ENCODE results near the gene HDAC1.

Gene HDAC1

DNA sequence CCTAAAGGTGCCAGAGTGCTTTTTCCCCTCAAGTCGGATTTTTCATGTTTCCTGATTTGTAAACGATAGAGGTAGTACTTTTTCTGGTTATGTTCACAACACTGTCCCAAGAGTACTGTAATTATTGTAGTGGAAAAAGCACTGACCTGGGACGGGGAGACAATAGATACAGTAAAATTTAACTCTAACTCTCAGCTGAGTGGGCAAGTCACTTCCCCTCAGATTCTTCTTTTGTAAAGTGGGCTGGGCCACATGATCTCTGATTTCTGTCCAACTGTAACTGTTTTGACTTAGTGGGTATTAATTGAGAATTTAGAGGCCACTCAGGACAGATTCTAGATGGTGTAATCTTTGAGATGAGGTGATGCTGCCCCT lies 25.0 kb downstream of the HDAC1 start:
- Histone ChIP-seq H3K4me3 (no peak overlapping the region), H3K27ac (peak overlapping the region in 1 of 21 experiments; percentile 33)

DNA sequence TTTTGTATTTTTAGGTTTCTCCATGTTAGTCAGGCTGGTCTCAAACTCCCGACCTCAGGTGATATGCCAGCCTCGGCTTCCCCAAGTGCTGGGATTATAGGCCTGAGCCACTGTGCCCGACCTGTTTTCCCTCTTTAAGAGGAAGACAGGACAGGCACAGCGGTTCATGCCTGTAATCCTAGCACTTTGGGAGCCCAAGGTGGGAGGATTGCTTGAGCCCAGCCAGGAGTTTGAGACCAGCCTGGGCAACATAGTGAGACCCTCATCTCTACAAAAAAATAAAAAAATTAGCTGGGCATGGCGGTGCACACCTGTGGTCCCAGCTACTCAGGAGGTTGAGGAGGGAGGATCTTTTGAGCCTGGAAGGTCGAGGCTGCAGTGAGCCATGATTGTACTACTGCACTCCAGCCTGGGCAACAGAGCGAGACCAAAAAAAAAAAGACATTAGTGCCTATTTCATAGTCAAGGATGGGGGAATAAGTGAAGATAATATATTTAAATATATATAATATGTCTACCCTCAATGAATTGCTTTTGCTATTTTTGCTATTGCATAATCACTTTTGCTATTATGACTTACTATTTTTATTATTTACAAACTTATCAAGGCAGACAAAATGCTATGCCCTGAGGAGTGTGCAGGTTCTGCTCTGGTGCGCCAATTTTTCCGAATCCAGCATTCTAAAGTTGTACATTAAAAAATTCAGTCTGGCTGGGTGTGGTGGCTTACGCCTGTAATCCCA lies 26.4 kb downstream of the HDAC1 start:
- Histone ChIP-seq H3K27ac (no peak overlapping the region), H3K4me3 (no peak overlapping the region)

DNA sequence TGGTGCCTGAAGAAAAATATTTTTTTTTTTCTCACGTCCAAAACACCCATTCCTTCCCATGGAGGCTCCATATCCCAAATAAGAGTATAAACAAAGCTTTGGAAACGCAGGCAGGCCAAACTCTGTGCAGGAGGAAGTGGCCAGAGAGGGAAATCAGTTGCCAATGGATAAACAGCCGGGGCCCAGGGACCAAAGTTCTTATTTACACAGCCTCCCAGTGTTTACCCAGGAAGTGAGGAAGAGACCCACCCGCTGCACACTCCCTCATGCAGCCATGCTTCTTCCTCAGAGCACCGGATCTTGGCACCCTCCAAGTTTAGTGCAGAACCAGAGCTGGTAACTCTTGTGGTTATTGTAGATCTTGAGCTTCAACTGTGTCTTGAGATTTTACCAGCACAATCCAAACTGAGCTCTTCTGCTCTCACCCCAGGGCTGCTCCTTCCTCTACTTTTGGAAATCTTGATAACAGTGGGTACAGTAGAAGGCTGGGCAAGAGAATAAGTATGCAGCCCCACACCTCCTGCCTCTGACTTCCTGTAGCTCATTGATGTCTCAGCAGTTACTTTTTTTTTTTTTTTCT lies 29.9 kb downstream of the HDAC1 start:
- peak overlapping the region in 9 of 21 experiments; percentile 3 to 77 (median 54) for H3K27ac ChIP-seq
- no peak overlapping the region for H3K4me3 ChIP-seq

DNA sequence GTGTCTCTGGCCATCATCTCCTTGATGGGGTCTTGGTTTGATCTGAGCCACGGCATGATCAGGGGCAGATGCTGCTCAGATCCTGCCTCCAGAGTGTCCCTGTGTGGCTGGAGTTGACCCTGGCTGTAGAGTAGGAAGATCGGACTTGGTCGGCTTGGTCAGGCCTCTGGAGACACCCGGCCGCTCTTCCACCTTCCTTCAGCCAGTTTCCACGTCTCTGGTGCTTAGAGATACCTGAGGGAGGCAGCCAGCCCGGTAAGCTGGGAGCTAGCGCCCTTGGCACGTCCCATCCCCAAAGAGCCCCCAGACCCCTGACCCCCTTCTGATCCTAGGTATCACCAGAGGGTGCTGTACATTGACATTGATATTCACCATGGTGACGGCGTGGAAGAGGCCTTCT lies 35.3 kb downstream of the HDAC1 start:
- H3K27ac ChIP-seq = no peak overlapping the region
- H3K4me3 ChIP-seq = no peak overlapping the region

DNA sequence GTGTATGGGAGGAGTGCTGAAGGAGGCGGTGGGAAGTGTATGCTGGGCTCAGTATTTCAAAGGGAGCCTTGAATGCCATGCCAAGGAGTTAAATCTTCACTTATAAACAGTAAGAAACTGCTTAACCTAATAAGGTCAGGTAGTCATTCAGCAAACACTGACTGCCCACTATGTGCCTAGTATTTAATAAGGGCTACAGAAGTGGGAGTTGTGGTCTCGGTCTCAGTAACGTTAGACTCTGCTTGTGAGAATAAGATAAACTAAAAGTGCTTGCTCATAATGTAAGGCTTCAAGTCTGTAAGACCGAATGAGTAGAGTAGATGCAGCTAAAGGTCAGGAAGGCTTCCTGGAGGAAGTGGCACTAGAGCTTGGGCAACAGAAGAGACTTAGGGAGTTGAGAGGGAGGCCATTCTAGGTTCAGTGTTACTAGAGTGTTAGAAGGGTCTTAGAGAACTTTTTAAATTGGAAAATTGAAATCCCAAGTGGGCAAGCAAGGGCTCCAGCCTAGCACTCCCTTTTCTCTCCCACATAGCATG lies 38.1 kb downstream of the HDAC1 start:
- no peak overlapping the region for H3K4me3 ChIP-seq
- no peak overlapping the region for H3K27ac ChIP-seq

DNA sequence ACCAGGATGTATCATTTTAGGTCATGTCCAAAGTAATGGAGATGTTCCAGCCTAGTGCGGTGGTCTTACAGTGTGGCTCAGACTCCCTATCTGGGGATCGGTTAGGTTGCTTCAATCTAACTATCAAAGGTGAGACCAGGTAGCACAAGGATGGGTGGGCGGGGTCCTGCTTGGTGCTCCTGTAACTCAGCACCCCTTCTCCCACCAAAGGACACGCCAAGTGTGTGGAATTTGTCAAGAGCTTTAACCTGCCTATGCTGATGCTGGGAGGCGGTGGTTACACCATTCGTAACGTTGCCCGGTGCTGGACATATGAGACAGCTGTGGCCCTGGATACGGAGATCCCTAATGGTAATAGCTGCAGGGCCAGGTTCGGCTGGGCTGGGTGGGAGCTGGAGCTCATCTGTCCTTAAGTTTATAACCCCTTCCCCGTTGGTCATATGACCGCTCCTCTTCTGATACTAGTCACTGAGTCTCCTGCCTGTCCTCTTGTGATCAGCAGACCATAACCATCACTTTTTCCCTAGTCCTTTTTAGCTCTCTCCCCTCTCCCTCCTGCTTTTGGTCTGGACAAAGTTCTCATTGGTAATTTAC lies 38.8 kb downstream of the HDAC1 start:
- no peak overlapping the region for H3K27ac ChIP-seq
- H3K4me3 ChIP-seq = no peak overlapping the region

DNA sequence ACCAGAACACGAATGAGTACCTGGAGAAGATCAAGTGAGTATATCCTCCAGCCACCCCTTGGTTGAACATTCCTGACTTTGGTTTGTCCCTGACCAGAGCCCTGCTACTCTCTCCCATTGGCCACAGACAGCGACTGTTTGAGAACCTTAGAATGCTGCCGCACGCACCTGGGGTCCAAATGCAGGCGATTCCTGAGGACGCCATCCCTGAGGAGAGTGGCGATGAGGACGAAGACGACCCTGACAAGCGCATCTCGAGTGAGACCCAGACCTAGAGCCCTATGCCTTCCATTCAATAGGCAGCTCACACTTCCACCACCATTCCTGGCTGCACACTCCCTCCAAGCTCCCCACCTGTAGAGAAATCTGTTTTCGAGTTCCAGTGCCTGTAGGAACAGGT lies 39.7 kb downstream of the HDAC1 start:
- Histone ChIP-seq H3K4me3 (no peak overlapping the region), H3K27ac (peak overlapping the region in 8 of 21 experiments; percentile 39 to 73 (median 52))

DNA sequence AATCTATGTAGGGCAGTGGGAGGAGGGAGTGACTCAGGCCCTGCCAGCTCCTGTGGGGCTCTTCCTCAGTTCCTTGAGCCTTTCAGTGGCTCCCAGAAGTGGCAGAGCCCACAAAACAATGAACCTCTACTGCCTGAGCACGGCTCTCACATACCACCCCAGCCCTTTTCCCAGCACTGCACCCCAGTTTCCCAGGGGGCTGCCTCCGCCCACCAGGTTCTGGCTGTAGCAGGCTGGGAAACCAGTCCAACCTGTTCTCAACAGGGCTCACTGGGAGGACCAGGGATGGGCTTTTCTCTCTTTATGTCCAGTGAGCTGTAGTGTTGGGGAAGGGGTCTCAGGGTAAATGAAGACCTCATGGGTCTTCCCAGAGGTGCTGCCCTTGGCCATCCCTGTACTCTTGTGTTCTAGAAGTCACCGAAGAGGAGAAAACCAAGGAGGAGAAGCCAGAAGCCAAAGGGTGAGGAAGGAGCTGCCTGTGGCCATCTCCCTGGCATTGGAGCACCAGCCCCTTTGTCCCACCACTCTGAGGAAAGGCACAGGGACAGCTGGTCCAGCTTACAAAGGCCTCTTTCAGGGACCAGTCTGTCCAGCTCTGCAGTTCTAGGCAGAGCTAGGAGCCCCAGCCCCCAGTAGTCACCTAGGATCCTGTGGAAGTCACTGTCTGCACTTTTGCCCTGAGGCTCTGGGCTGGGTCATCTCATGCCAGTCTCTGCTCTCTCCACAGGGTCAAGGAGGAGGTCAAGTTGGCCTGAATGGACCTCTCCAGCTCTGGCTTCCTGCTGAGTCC lies 40.6 kb downstream of the HDAC1 start:
- Histone ChIP-seq H3K4me3 (no peak overlapping the region), H3K27ac (peak overlapping the region in 11 of 21 experiments; percentile 21 to 73 (median 51))

DNA sequence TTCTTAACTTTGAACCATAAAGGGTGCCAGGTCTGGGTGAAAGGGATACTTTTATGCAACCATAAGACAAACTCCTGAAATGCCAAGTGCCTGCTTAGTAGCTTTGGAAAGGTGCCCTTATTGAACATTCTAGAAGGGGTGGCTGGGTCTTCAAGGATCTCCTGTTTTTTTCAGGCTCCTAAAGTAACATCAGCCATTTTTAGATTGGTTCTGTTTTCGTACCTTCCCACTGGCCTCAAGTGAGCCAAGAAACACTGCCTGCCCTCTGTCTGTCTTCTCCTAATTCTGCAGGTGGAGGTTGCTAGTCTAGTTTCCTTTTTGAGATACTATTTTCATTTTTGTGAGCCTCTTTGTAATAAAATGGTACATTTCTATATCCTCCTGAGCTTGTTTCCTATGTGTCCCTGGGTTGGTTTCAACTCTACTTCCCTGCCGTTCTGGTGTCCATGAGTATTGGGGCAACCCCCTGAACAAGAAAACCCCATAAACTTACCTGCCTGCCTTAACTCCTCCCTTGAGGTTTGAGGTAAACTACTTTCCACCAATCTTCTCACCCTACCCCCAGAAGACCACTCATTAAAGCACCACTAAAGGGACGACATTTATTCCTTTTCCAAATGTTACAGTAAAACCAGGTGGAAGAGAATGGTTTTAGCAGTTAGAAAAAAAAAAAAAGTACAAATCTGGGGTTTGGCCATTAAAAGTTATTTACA lies 41.5 kb downstream of the HDAC1 start:
- Histone ChIP-seq H3K27ac (peak overlapping the region in 2 of 21 experiments; percentile 50 to 73), H3K4me3 (no peak overlapping the region)

DNA sequence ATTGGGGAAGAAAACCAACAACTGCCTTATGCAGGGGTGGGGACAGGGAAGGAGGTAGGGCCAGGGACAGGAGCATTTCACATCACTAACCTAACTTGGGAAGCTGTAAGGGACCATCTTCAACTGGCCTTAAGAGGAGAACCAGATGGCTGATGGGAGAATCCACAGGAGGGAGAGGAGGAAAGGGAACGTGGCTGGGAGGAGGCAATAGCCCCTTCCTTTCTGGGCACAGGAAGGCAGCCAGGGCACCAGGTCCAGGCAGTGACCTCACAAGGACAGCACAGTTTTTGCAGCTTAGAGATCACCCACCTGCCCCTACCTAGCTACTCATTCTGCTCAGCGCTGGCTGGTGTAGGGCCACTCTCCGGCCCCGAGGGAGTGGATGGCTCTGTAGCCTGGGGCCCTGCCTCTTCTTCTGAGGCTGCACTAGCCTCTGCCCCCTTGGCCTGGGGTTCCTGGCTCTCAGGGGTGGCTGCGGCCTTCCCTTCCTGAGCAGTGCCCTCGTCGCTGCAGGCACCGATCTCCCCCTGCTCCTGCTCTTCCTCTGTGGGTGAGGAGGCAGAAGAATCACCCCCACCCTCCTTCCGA lies 42.5 kb downstream of the HDAC1 start:
- peak overlapping the region; percentile 57 to 79 (median 69) for H3K4me3 ChIP-seq
- peak overlapping the region in 11 of 21 experiments; percentile 47 to 89 (median 81) for H3K27ac ChIP-seq

DNA sequence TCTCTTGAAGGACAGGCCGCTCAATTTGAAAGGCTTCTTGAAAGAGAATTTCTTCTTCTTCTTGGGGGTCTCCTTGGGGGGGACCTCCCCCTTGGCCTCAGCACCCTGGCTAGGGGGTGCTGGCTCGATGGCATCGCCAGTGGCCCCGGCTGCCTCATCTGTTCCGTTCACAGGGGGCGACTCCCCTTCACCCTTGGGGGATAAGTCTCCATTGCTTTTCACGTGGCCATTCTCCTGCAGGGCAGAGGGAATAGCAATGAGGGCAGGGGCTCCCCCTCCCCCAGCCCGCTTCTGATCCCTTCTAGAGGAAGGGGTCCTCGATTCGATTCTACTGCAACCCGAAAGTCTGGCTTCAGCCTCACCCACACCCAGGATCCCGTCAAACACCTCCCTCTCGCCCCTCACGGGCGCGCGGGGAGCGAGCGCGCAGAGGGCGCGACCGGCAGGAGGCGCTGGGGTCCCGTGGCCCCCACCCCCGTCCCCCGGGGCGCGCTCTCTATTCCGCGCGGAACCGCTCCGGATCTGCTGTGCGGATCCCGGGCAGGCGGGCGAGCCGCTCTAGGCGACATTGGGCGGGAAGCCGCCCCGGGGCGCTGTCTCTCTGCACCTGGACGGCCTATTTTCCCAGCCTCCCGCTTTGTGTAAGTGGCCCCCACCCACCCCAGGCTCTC lies 43.1 kb downstream of the HDAC1 start:
- Histone ChIP-seq H3K4me3 (peak overlapping the region; percentile 57 to 79 (median 69)), H3K27ac (peak overlapping the region; percentile 7 to 89 (median 79))

DNA sequence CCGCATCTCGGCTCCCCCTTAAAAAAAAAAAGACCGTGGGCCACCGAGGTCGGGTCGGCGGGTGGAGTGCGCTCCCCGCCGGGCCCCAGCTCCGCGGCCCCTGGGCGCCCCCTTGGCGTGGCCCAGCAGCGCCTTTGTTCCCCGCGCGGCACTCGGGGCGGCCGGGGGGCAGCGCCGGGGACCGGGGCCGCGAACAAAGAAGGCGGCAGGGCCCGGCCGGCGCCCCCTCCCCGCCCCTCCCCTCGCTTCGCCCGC lies 43.6 kb downstream of the HDAC1 start:
- H3K27ac ChIP-seq = peak overlapping the region; percentile 7 to 89 (median 79)
- H3K4me3 ChIP-seq = peak overlapping the region; percentile 57 to 79 (median 69)

DNA sequence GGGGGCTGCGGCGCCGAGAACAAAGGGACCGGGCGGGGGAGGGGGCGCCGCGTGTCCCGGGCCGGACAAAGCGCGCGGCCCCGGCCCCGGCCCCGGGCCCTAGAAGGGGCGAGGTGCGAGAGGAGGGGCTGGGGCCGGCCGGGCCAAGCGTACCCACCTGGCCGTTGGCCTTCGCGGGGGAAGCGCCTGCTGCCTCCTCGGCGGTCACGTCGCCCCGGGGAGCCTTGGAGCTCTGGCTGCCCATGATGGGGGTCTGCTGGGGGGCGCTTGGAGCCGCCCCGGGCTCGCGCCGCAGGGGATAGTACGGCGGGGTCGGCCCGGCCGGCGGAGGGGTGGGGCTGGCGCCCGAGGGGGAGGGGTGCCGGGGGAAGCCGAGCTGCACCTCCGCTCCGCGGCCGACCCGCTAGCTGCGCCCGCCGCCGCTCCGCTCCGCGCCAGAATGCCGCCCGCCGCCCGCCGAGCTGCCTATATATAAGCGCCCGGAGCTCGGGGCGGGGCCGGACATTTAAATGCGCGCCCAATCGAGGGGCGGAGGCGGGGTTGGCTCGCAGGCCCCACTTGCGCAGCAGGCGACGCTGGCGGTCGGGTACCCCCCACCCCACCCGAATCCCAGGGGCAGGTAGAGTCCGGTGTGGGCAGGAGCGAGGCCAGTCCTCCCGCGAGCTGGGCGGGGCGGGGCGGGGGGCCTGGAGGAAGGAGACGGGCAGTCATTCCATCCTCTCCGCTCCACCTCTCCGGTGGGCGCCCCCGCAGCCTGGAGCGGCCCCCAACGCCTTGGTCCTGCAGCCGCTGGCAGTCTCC lies 44.1 kb downstream of the HDAC1 start, which contains the start of gene MARCKSL1:
MARCKSL1 (minus strand) TSS at position 444 of the 801 bp plus-strand sequence; CDS start at position 244, 200 bp downstream.
- H3K27ac ChIP-seq = peak within 1 kb of the TSS; percentile 10 to 89 (median 79)
- peak within 1 kb of the TSS; percentile 57 to 79 (median 69) for H3K4me3 ChIP-seq

DNA sequence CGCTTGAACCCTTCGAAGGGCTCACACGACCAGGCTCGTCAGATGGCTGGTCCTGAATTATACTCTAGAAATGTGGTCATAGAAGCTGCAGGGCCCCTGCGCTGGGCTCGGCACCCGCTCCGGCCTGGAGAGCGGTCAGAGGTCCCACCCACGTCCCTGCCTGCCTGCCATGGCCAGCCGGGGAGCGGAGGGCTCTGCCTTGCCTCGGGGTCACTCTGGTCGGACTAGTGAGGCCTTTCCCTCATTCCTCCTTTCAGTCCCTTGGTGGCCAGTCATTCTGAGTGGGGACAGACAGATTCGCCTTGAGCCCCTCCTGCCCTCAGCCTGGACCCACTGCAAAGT lies 44.7 kb downstream of the HDAC1 start:
- Histone ChIP-seq H3K27ac (peak overlapping the region in 9 of 21 experiments; percentile 17 to 85 (median 56)), H3K4me3 (peak overlapping the region; percentile 57 to 79 (median 69))

DNA sequence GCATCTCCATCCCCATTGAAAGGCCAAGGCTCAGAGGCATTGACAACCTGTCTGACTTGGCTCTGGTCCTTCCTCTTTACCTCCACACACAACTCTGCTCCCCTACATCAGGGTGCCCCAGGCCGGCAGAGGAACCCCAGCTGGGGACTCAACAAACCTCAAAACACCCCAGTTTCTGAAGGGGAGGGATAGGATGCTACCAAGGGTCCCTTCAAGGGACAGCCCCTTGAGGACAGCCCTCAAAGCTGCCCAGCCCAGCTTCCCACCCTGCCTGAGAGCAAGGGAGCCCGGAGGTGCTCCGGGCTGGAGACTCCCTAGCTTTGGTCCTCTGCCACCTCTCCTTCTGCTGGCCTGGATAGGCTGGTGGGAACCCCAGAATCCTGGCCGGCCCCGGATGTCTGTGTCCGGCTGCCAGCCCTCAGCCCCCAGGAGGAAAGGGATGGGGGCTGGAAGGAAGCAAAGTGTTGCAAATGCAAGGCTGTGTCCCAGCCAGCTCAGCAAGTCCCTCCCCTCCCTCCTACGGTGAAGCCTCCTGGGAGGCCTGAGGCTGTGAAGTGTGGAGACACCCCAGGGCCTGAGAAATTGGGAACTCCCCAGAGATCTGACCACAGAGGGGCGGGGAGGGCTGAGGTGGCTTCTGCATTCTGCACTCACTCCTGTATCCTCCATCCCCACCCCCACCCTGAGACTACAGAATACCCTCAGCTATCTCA lies 45.2 kb downstream of the HDAC1 start:
- peak overlapping the region in 9 of 21 experiments; percentile 17 to 81 (median 44) for H3K27ac ChIP-seq
- no peak overlapping the region for H3K4me3 ChIP-seq

DNA sequence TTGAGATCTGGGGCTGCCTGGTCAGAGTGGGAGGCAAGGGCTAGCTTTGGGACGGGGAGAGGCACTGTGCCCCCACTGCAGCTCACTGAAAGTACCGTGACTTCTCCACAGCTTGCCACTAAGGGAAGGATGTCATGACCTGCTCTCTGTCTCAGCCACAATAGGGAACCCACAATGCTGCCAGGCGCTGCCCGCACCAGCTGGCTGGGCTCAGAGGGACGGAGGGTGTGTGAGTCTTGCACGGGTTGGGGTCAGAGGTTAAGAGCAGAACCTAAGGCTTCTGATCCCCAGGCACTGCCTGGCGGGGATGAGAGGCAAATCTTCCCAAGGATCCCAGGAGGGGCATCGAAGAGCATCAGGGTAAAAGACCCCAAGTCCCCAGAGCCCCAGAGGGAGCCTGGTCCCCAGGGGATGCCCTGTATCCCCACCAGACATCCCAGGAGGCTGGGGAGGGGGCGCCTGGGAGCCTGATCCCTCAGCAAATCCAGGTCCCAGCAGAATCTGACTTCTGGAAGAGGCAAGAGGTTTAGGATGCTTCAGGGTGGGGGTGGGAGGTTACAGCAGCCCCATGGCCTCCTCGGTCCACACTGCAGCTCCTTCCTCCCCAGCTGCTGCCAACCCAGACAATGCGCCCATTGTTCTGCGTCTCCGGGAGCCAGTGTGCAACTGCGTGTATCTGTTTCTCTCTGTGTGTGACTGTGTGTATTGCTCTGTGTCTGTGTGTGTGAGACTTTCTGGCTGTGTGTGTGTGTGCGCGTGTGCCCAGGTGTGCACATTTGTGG lies 46.2 kb downstream of the HDAC1 start:
- Histone ChIP-seq H3K4me3 (no peak overlapping the region), H3K27ac (peak overlapping the region in 9 of 21 experiments; percentile 2 to 44 (median 32))

Data from skin epidermis (tissue), 12 donors.